CD4-positive, alpha-beta T cell treated with Interleukin-10 for 1 hour (primary cell): Measurements from ENCODE around the gene ANAPC4.
"Not testable (repeated sequence)": the region's sequence is repeated elsewhere in the genome, so short reads cannot be mapped to it uniquely, and the experiment has no call there.

ENCODE experiments used
- DNase-seq: peaks from one replicate; pipeline ENCODE4 v3.0.0-alpha.2; 2020

ANAPC4 gene

GRCh38 chr4:25376754-25377571 lies at the start of gene ANAPC4:
TSS of gene ANAPC4 (plus strand) at chr4:25377263. CDS start at chr4:25377428, 165 bp downstream.
- DNase-seq: peak; percentile 97

GRCh38 chr4:25328463-25328862 lies 48.6 kb upstream of the ANAPC4 start:
- DNase-seq: not testable (repeated sequence)

GRCh38 chr4:25330335-25330734 lies 46.7 kb upstream of the ANAPC4 start:
- DNase-seq: no peak

GRCh38 chr4:25330905-25331808 lies 45.9 kb upstream of the ANAPC4 start:
- DNase-seq: peak; percentile 31

- DNase-seq: no peak
These were observed 33.4 kb upstream of the ANAPC4 start for GRCh38 chr4:25343671-25344070.

GRCh38 chr4:25345744-25346143 lies 31.3 kb upstream of the ANAPC4 start:
- DNase-seq: no peak

- no peak for DNase-seq
These were observed 30.1 kb upstream of the ANAPC4 start for GRCh38 chr4:25346913-25347312.

- DNase-seq: no peak
These were observed 29.6 kb upstream of the ANAPC4 start for GRCh38 chr4:25347473-25347872.

- no peak for DNase-seq
These were observed 29.1 kb upstream of the ANAPC4 start for GRCh38 chr4:25347971-25348370.

- DNase-seq: no peak
These were observed 26.5 kb upstream of the ANAPC4 start for GRCh38 chr4:25350561-25350960.

- no peak for DNase-seq
These were observed 25.2 kb upstream of the ANAPC4 start for GRCh38 chr4:25351777-25352416.

- no peak for DNase-seq
These were observed 21.0 kb upstream of the ANAPC4 start for GRCh38 chr4:25356068-25356467.

- DNase-seq: no peak
These were observed 18.4 kb upstream of the ANAPC4 start for GRCh38 chr4:25358515-25359275.

GRCh38 chr4:25361253-25361652 lies 15.8 kb upstream of the ANAPC4 start:
- DNase-seq: no peak

GRCh38 chr4:25367004-25367621 lies 9.9 kb upstream of the ANAPC4 start:
- peak; percentile 54 for DNase-seq

GRCh38 chr4:25367877-25368276 lies 9.2 kb upstream of the ANAPC4 start:
- DNase-seq: no peak

GRCh38 chr4:25368315-25368714 lies 8.7 kb upstream of the ANAPC4 start:
- no peak for DNase-seq

GRCh38 chr4:25370242-25370641 lies 6.8 kb upstream of the ANAPC4 start:
- DNase-seq: no peak

- DNase-seq: not testable (repeated sequence)
These were observed 4.5 kb upstream of the ANAPC4 start for GRCh38 chr4:25372549-25372948.

- DNase-seq: peak; percentile 1
These were observed 741 bp downstream of the ANAPC4 start for GRCh38 chr4:25377572-25378436.

GRCh38 chr4:25378437-25378743 lies 1.3 kb downstream of the ANAPC4 start:
- no peak for DNase-seq
